ENCODE data around the gene DEFB131A.
"Not testable (repeated sequence)": the region's sequence is repeated elsewhere in the genome, so short reads cannot be mapped to it uniquely, and the experiment has no call there.

GRCh38 chr4:9455046-9455445 lies 10.8 kb downstream of the DEFB131A start:
- not testable (repeated sequence) for TF ChIP-seq CTCF, POLR2A, POLR2AphosphoS5, EP300 (IDR thresholded peaks at IDR 0.05)

Measured in suprapubic skin (tissue), 4 donors.